Erythroblast (primary cell): ENCODE measurements around the gene DIO3.
"Not testable (repeated sequence)": the region's sequence is repeated elsewhere in the genome, so short reads cannot be mapped to it uniquely, and the experiment has no call there.

Experiments
- DNase-seq, 2 experiments: peaks; one replicate each; lab custom pipeline; 2025; lab: John Stamatoyannopoulos, UW
- GATA1 ChIP-seq: IDR thresholded peaks from 2 replicates; pipeline ENCODE4 v1.6.1; 2011; ENCODE audit warnings: low read depth, mild to moderate bottlenecking, control low read depth, low read length, moderate library complexity
- POLR2A ChIP-seq: IDR thresholded peaks from 2 replicates; pipeline ENCODE4 v1.6.1; 2011; ENCODE audit warnings: mild to moderate bottlenecking, low read length

Gene DIO3

GRCh38 chr14:101549154-101549553, 12.1 kb upstream of the DIO3 start:
- TF ChIP-seq GATA1 (no peak), POLR2A (no peak)
- no peak for DNase-seq

DNA sequence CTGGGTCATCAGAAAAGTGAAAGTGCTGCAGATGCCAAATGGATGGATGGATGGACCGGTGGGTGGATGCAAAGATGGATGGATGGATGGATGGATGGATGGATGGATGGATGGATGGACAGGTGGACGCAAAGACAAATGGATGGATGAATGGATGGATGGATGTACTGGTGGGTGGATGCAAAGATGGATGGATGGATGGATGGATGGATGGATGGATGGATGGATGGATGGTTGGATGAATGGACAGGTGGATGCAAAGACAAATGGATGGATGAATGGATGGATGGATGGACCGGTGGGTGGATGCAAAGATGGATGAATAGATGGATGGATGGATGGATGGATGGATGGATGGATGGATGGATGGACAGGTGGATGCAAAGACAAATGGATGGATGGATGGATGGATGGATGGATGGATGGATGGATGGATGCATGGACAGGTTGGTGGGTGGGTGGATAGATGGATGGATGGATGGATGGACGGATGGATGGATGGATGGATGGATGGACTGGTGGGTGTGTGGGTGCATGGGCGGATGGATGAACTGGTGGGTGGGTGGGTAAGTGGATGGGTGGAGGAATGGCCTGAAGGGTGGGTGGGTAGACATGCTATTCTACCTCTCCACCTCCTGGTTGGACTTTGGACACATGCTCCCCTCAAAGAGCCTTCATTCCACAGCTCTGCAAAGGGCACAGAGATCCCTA, 10.9 kb upstream of the DIO3 start:
- DNase-seq, result not testable (repeated sequence)

GRCh38 chr14:101551729-101552595, 9.3 kb upstream of the DIO3 start:
- DNase-seq, result no peak
- no peak for TF ChIP-seq GATA1
- TF ChIP-seq POLR2A, result no peak

DNA sequence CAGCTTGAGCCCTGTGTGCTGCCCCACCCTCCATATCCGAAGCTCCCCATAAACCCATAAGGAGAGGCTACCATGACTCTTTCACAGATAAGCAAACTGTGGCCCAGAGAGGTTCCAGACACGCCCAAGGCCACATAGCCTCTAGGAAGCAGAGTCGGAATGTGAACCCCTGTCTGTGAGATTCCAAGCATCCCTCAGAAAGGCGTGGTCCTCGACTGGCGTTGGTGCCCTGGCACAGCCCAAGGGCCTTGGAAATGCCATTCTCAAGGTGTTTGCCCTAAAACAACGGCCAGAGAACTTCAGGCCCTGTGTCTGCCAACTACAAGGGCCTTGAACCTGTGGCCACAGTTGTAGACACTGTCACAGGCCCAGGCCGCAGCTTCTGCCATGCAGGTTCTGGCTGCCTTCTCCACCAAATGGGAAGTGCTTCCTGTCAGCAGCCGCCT, 8.5 kb upstream of the DIO3 start:
- no peak for TF ChIP-seq GATA1

DNA sequence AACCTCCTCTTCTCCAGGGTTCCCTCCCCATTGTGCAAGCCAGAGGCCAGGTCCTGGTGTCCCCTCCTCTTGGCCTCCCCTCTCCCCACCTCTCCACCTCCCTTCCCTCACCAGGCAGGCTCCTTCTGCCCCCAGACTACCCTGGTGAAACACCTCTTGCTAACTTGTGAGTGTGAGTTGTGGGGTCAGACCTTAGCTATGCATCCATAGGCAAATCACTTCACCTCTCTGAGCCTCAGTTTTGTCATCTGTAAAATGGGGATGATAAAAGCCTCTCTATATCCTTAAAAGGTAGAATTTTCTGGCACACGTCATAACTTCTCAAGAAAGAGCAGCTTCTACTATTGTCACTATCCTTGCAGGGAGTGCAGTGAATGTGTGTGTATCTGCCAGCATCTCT, 7.9 kb upstream of the DIO3 start:
- DNase-seq, result no peak
- TF ChIP-seq GATA1 (no peak), POLR2A (no peak)

More for the DNA sequence above, 8.5 kb upstream of the DIO3 start:
- DNase-seq, result no peak

GRCh38 chr14:101553931-101554330, 7.4 kb upstream of the DIO3 start:
- TF ChIP-seq POLR2A (no peak), GATA1 (no peak)
- DNase-seq, result no peak

- DNase-seq, result no peak
- TF ChIP-seq GATA1 (no peak), POLR2A (no peak)
Measured at GRCh38 chr14:101554991-101555668, 6.2 kb upstream of the DIO3 start.

DNA sequence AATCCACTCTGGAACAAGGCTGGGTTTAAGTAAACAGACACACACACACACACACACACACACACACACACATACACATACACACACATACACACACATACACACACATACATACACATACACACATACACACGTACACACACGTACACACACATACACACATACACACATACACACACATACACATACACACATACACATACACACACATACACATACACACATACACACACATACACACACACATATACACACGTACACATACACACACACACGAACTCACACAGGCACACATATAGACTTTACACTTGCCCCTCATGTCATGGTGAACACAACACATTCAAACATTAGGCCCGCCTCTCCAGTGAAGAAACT, 5.6 kb upstream of the DIO3 start:
- DNase-seq, result not testable (repeated sequence)

DNA sequence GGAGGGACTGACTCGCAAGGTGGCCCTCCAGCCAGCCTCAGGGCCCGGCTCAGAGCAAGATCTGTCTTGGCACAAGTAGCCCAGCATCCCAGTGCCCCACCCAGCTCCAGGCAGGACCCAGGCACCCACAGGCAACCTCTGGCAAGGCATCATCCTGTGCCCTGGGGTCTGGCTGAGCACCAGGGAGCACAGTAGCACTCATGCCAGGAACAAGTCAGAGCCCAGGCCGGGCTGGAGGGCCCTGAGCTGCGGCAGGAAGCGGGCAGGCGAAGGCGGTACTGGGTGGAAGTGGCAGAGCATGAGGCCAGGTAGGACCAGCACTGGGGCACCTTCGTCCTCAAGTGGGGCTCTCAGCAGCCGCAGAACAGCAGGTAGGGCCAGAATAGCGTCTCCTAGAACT, 5.2 kb upstream of the DIO3 start:
- no peak for DNase-seq
- TF ChIP-seq POLR2A (no peak), GATA1 (no peak)

- no peak for TF ChIP-seq POLR2A
- no peak for TF ChIP-seq GATA1
- DNase-seq, result no peak
Measured at GRCh38 chr14:101556566-101557320, 4.6 kb upstream of the DIO3 start.

DNA sequence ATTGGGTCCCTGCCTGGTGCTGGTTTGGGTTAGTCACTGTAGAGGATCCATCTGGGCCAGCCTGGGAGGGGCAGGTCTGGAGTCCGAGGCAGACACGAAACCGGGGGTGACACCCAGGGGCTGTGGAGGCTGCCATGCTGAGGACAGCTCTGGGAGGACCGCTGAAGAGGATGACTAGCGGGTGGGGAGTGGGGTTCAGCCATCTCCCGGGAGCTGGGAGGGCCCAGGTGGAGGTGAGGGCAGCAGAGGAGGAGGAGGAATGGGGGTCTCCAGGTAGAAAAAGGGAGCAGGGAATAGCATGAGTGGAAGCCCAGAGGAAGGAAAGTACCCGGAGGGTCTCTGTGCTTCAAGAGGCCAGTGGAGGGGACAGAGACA, 4.0 kb upstream of the DIO3 start:
- no peak for DNase-seq
- TF ChIP-seq GATA1 (no peak), POLR2A (no peak)

DNA sequence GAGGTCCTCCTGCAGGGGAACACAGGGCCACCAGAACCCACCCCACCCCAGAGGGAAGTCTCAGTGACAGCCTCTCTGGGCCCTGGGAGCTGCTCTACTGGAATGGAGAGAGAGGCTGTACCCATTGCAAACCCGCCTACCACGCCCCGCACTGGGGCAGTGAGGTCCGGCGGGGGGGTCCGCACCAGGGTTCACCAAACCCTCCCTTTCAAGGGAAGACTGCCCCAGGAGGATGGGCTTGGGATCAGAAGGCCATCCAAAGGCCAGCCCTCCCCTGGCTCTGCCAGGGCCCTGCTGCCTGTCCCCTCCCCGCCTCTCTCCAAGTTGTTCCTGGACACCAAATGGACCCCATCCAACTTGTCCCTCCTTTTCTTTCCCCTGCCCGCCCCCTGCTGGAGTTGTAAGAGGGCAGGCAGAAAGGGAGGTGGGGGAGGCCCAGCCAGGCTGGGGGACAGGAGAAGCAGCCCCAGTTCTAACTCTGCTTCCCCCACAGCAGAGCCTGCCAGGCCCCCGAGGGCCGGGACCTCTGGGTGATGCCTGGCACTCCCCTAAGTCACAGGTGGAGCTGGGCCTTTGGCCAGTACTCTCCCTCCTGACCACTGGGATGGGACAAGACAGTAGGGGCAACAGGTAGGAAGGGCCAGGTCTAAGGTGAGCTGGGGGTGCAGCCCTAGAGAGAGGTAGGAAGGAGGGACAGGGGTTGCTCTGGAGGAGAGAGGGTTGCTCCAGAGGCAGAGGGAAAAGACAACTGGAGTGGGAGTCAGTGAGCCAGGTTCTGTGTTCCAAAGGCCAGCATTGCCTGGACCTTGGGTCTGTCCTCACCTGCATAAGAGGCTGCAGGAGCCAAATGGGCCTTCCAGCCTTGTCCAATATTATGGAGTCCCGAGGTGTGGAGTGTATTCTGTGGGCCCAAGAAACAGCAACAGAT, 3.2 kb upstream of the DIO3 start:
- TF ChIP-seq POLR2A (no peak), GATA1 (no peak)
- no peak for DNase-seq

GRCh38 chr14:101558739-101559240, 2.5 kb upstream of the DIO3 start:
- TF ChIP-seq GATA1 (no peak), POLR2A (no peak)

DNA sequence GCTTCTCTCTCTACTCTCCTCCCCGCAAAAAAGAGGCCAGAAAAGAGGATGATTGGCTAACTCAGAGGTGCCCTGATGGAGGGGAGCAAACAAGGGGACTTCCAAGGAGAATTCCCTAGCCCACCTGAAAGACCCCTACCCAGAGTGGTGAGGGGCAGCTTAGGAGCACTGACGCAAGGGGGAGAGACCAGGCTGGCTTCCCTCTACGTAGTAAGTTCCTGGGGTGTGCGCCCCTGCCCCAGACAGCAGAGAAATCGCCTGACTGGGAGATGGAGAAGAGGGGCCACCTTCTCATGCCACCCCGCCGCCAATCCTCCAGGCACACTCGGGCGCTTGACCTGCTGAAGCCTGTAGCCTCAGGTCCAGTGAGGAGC, 2.1 kb upstream of the DIO3 start:
- DNase-seq, result no peak
- TF ChIP-seq POLR2A (no peak), GATA1 (no peak)

More at GRCh38 chr14:101558739-101559240, 2.5 kb upstream of the DIO3 start:
- no peak for DNase-seq
